ENCODE measurements around the gene ABCD2. TPM values are rescaled to one million over a fixed set of nuclear protein-coding genes. Genes with fewer than 3 reads are reported as not detected.

ABCD2 gene
- total and polyA plus RNA-seq, 2 donors (not counting 3 experiments of a cell fraction or from before 2014, with no cell fraction given), result not detected

DNA sequence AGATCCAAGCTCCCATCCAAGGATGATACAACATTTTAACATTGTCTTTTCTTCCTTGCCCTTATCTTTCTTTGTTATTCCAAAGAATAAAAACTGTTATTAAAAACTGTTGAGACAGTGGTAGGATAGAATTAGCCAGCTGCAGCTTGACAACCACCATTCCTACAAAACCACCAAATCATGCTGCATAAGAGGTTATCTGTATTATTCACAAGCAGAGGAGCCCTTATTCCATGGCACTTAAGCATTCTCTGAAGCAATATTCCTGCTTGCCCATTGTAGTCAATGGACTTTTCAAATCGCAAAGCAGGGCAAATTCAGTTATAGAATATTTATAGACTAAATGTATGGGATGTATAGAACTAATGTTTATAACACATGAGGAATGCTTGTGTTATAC, 3.4 kb downstream of the ABCD2 start:
- H3K4me1 ChIP-seq (ENCODE audit: control insufficient read depth, extremely low read depth, insufficient read depth, low read length), result peaks cover 3% of the 10 kb centered on the region
- no peak overlapping the region for H2AFZ ChIP-seq (ENCODE audit: low read depth, low read length)
- H3K9ac ChIP-seq (replicated peaks; ENCODE audit: extremely low read depth, insufficient read depth, low read length), result no peak overlapping the region
- BruUV-seq (replicated peaks), result no TSS peak
- intact Hi-C loops (cut with micrococcal nuclease), result loop anchor here (5.0 kb wide), 1 partner anchor 174 kb away; the partner anchor contains the start of gene KIF21A
- no peak for TF ChIP-seq POLR2A (IDR thresholded peaks at IDR 0.05; ENCODE audit: low read depth, low read length)
- dilution Hi-C loops (cut with MboI; ENCODE audit: extremely low pct_ligation_motif_present, low sequenced_read_pairs), result no loop called here
- peaks cover 8 to 14% of the 10 kb centered on the region in 2 experiments for H3K27me3 ChIP-seq (ENCODE audit: control insufficient read depth in 2 of 2, insufficient read depth in 2 of 2, low read length in 2 of 2)
- ChIA-PET CTCF (no interaction called here), POLR2A (no interaction called here)
- H3K4me2 ChIP-seq (ENCODE audit: insufficient read depth, low read length), result no peak overlapping the region
- FAIRE-seq (no peak), DNase-seq (ENCODE audit: low read depth, low spot score) (no peak)
- no peaks in the 10 kb centered on the region for H3K9me1 ChIP-seq (replicated peaks; ENCODE audit: control insufficient read depth, extremely low read depth, insufficient read depth, low read length)
- no peaks in the 10 kb centered on the region for H3K79me2 ChIP-seq (ENCODE audit: control insufficient read depth, insufficient read depth, low read length)
- no peaks in the 10 kb centered on the region for H3K36me3 ChIP-seq (ENCODE audit: control insufficient read depth in 2 of 2, extremely low read depth in 1 of 2, insufficient read depth in 2 of 2, low read length in 2 of 2)
- no peaks in the 10 kb centered on the region for H4K20me1 ChIP-seq (replicated peaks; ENCODE audit: control insufficient read depth, extremely low read depth, insufficient read depth, low read length)
- H3K27ac ChIP-seq (ENCODE audit: insufficient read depth, low read depth, low read length), result no peak overlapping the region
- H3K4me3 ChIP-seq (replicated peaks in 1 of 3; ENCODE audit: insufficient read depth in 1 of 3, low read depth in 1 of 3, low read length in 3 of 3), result no peak overlapping the region
- no peaks in the 10 kb centered on the region for H3K9me3 ChIP-seq (replicated peaks; ENCODE audit: control insufficient read depth, insufficient read depth, low read length)

DNA sequence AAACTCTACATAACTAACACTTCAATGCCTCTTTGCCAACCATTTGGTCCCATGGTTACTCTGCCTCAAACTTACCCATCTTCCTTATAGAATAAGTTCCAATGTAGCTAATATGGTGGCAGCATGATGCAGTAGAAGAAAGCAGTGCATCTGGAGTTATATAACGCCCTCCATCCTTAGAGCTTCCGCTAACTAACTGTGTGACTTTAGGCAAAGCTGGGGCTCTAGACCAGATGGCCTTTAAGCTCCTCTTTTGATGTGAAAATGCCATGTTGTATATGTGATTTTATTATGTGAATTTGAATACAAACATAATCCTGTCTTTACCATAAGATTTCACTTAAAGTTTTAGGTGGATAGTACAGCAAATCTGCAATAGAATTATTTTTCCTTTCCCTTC, 6.1 kb downstream of the ABCD2 start:
- Histone ChIP-seq H3K4me2 (ENCODE audit: insufficient read depth, low read length) (no peak overlapping the region), H3K27ac (ENCODE audit: insufficient read depth, low read depth, low read length) (no peak overlapping the region), H3K9me3 (replicated peaks; ENCODE audit: control insufficient read depth, insufficient read depth, low read length) (no peaks in the 10 kb centered on the region), H3K9me1 (replicated peaks; ENCODE audit: control insufficient read depth, extremely low read depth, insufficient read depth, low read length) (no peaks in the 10 kb centered on the region), H3K9ac (replicated peaks; ENCODE audit: extremely low read depth, insufficient read depth, low read length) (no peak overlapping the region), H4K20me1 (replicated peaks; ENCODE audit: control insufficient read depth, extremely low read depth, insufficient read depth, low read length) (no peaks in the 10 kb centered on the region), H3K36me3 (ENCODE audit: control insufficient read depth in 2 of 2, extremely low read depth in 1 of 2, insufficient read depth in 2 of 2, low read length in 2 of 2) (no peaks in the 10 kb centered on the region), H3K4me3 (replicated peaks in 1 of 3; ENCODE audit: insufficient read depth in 1 of 3, low read depth in 1 of 3, low read length in 3 of 3) (no peak overlapping the region), H3K4me1 (ENCODE audit: control insufficient read depth, extremely low read depth, insufficient read depth, low read length) (no peaks in the 10 kb centered on the region), H3K79me2 (ENCODE audit: control insufficient read depth, insufficient read depth, low read length) (no peaks in the 10 kb centered on the region), H3K27me3 (ENCODE audit: control insufficient read depth in 2 of 2, insufficient read depth in 2 of 2, low read length in 2 of 2) (peaks cover 5 to 6% of the 10 kb centered on the region in 2 experiments), H2AFZ (ENCODE audit: low read depth, low read length) (no peak overlapping the region)
- no peak for FAIRE-seq
- BruUV-seq (replicated peaks), result no TSS peak
- intact Hi-C loops (cut with micrococcal nuclease), result no loop called here
- no peak for DNase-seq (ENCODE audit: low read depth, low spot score)
- TF ChIP-seq JUN (IDR thresholded peaks at IDR 0.05; ENCODE audit: borderline replicate concordance, insufficient read depth, insufficient read length, low read depth) (no peak), POLR2A (IDR thresholded peaks at IDR 0.05; ENCODE audit: low read depth, low read length) (no peak), MYC (IDR thresholded peaks at IDR 0.05; ENCODE audit: low read depth, low read length) (no peak), FOS (IDR thresholded peaks at IDR 0.05; ENCODE audit: borderline replicate concordance, insufficient read depth, low read length) (no peak), EZH2 (IDR thresholded peaks at IDR 0.05; ENCODE audit: borderline replicate concordance, low read depth, low read length, severe bottlenecking) (no peak)
- TF ChIP-seq, protein P1, sequence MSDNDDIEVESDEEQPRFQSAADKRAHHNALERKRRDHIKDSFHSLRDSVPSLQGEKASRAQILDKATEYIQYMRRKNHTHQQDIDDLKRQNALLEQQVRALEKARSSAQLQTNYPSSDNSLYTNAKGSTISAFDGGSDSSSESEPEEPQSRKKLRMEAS (IDR thresholded peaks at IDR 0.05; ENCODE audit: insufficient read depth, insufficient read length), result no peak
- TF ChIP-seq, protein P2, sequence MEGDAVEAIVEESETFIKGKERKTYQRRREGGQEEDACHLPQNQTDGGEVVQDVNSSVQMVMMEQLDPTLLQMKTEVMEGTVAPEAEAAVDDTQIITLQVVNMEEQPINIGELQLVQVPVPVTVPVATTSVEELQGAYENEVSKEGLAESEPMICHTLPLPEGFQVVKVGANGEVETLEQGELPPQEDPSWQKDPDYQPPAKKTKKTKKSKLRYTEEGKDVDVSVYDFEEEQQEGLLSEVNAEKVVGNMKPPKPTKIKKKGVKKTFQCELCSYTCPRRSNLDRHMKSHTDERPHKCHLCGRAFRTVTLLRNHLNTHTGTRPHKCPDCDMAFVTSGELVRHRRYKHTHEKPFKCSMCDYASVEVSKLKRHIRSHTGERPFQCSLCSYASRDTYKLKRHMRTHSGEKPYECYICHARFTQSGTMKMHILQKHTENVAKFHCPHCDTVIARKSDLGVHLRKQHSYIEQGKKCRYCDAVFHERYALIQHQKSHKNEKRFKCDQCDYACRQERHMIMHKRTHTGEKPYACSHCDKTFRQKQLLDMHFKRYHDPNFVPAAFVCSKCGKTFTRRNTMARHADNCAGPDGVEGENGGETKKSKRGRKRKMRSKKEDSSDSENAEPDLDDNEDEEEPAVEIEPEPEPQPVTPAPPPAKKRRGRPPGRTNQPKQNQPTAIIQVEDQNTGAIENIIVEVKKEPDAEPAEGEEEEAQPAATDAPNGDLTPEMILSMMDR (IDR thresholded peaks at IDR 0.05; ENCODE audit: extremely low read depth in 1 of 2, insufficient read depth in 1 of 2, low read depth in 1 of 2, low read length in 2 of 2), result no peak
- dilution Hi-C loops (cut with MboI; ENCODE audit: extremely low pct_ligation_motif_present, low sequenced_read_pairs), result no loop called here
- POLR2A ChIA-PET, result no interaction called here
- CTCF ChIA-PET, result no interaction called here
